Non-pigmented ciliary epithelial cell (primary cell): ENCODE measurements around the gene PTGIS.
A peak's percentile ranks its signal among the peaks of the same experiment; 100 is the strongest.

Experiments used
- DNase-seq: peaks from one replicate; pipeline ENCODE4 v3.0.0-alpha.2; 2010; ENCODE audit warnings: low read depth

PTGIS gene

GRCh38 chr20:49496553-49497397 lies 71.2 kb downstream of the PTGIS start:
- no peak for DNase-seq

- DNase-seq = no peak
Observed at GRCh38 chr20:49496043-49496442, 71.9 kb downstream of the PTGIS start.

- no peak for DNase-seq
Observed at GRCh38 chr20:49490689-49491088, 77.2 kb downstream of the PTGIS start.

- DNase-seq = no peak
Observed at GRCh38 chr20:49489688-49490087, 78.2 kb downstream of the PTGIS start.

GRCh38 chr20:49486064-49486463 lies 81.9 kb downstream of the PTGIS start:
- no peak for DNase-seq

GRCh38 chr20:49485563-49485962 lies 82.4 kb downstream of the PTGIS start:
- no peak for DNase-seq

- peak; percentile 10 for DNase-seq
Observed at GRCh38 chr20:49484180-49485140, 83.5 kb downstream of the PTGIS start.

- no peak for DNase-seq
Observed at GRCh38 chr20:49483696-49484123, 84.2 kb downstream of the PTGIS start.

GRCh38 chr20:49483018-49483695 lies 84.8 kb downstream of the PTGIS start:
- no peak for DNase-seq

- DNase-seq = no peak
Observed at GRCh38 chr20:49482621-49483017, 85.3 kb downstream of the PTGIS start, which contains the start of gene KCNB1. TSS of gene KCNB1 (minus strand) at chr20:49482668. CDS start at chr20:49482480, 188 bp downstream.

GRCh38 chr20:49482173-49482572 lies 85.8 kb downstream of the PTGIS start:
- no peak for DNase-seq

GRCh38 chr20:49481116-49481515 lies 86.8 kb downstream of the PTGIS start:
- DNase-seq = no peak

GRCh38 chr20:49480236-49480635 lies 87.7 kb downstream of the PTGIS start:
- DNase-seq = no peak

GRCh38 chr20:49479785-49480184 lies 88.2 kb downstream of the PTGIS start:
- no peak for DNase-seq

GRCh38 chr20:49478754-49479689 lies 88.9 kb downstream of the PTGIS start:
- no peak for DNase-seq

GRCh38 chr20:49478266-49478665 lies 89.7 kb downstream of the PTGIS start:
- no peak for DNase-seq

GRCh38 chr20:49477200-49477599 lies 90.7 kb downstream of the PTGIS start:
- no peak for DNase-seq

- no peak for DNase-seq
Observed at GRCh38 chr20:49476016-49476355, 92.0 kb downstream of the PTGIS start.

- no peak for DNase-seq
Observed at GRCh38 chr20:49475292-49476015, 92.5 kb downstream of the PTGIS start.

GRCh38 chr20:49471397-49471796 lies 96.5 kb downstream of the PTGIS start:
- no peak for DNase-seq
